ACHN (cell line): ENCODE results near the gene MRPL34.
"Not testable (repeated sequence)": the region's sequence is repeated elsewhere in the genome, so short reads cannot be mapped to it uniquely, and the experiment has no call there.

ENCODE experiments used
- DNase-seq: peaks from one replicate; pipeline ENCODE4 v3.0.0-alpha.2; 2015
- in situ Hi-C: cut with HindIII; loops from 2 replicates; pipeline ENCODE4 v1.10.0; 2017; ENCODE audit warnings: low sequenced_read_pairs, low pct_ligation_motif_present, low pct_unique_long_range_greater_than_20kb

Gene MRPL34

DNA sequence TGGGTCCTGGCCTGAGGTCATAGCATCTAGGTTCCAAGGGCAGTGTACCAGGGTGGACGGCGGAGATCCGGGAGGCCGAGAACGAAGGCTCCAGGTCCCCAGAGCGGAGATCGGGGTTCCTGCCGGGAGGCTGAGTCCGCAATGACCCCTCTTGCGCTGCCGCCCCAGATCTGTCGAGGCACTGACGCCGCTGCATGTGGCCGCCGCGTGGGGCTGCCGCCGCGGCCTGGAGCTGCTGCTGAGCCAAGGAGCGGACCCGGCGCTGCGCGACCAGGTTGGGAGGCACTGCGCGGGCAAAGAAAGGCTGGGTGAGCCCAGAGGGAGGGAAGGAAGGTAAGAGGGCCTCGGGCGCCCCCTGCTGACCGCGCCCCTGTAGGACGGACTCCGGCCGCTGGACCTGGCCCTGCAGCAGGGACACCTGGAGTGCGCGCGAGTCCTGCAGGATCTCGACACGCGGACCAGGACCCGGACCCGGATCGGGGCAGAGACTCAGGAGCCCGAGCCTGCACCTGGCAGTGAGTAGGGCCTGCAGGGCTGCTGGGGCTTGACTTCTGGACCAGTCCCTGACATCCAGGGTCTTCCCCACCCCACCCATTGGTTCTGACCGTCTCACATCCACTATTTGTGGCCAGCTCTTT is 23.1 kb upstream of the MRPL34 start:
- peak; percentile 81 for DNase-seq
- in situ Hi-C loops: no loop called here

DNA sequence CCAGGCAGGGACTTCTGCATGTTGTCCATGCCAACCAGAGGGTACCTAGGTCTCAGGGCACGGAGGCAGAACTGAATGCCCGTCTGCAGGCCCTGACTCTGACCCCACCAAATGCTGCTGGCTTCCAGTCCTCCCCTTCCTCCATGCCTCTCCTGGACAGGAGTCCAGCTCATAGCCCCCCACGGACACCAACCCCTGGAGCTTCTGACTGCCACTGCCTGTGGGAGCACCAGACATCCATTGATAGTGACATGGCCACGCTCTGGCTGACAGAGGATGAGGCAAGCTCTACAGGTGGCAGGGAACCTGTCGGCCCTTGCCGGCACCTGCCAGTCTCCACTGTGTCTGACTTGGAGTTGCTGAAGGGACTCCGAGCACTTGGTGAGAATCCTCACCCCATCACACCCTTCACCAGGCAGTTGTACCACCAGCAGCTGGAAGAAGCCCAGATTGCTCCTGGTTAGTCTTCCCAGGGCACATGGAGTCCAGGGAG is 22.1 kb upstream of the MRPL34 start:
- in situ Hi-C loops: no loop called here
- DNase-seq: no peak

DNA sequence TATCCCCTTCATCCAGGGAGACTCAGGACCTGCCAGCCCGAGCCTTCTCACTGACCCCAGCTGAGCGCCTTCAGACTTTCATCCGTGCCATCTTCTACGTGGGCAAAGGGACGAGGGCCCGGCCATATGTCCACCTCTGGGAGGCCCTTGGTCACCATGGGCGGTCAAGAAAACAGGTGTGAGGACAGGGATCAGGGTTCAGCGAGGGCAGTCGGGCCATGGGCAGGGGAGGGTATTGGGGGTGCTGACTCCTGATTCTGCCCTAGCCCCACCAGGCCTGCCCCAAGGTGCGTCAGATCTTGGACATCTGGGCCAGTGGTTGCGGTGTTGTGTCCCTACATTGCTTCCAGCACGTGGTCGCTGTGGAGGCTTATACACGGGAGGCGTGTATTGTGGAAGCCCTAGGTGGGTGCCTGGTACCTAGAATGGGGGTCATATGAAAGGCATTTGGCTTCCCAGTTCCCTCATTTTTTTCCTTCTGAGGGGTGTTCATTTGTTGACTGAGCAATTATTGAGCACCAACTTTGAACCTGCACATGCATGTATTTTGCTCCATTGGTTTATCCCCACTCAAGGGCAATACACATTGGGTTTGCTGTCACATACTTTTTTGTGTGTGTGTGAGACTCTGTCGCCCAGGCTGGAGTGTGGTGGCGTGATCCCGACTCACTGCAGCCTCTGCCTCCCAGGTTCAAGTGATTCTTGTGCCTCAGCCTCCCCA is 20.1 kb upstream of the MRPL34 start:
- no peak for DNase-seq
- in situ Hi-C loops: no loop called here

DNA sequence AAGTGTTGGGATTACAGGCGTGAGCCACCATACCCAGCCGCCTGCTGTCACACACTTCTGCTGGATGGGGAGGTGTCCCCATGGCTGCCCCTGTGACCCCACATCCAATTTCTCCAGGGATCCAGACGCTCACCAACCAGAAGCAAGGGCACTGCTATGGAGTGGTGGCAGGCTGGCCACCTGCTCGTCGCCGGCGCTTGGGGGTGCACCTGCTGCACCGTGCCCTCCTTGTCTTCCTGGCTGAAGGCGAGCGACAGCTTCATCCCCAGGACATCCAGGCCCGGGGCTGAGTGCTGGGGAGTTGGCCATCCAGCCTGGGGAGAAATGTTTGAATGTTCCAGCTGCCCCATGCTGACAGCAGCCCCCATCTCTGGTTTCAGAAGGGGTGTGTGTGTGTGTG is 19.4 kb upstream of the MRPL34 start:
- in situ Hi-C loops: no loop called here
- no peak for DNase-seq

DNA sequence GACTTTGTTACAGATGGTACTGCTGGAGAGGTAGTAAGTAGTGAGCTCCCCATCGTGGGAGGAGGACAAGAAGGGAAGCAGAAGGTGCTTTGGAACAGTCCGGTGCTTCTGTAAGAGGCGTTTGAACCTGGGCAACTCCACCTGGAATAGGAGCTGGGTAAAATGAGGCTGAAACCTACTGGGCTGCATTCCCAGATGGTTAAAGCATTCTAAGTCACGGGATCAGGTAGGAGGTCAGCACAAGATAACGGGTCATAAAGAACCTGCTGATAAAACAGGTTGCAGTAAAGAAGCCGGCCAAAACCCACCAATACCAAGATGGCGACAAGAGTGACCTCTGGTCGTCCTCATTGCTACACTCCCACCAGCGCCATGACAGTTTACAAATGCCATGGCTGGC is 18.9 kb upstream of the MRPL34 start:
- in situ Hi-C loops: no loop called here
- DNase-seq: no peak

DNA sequence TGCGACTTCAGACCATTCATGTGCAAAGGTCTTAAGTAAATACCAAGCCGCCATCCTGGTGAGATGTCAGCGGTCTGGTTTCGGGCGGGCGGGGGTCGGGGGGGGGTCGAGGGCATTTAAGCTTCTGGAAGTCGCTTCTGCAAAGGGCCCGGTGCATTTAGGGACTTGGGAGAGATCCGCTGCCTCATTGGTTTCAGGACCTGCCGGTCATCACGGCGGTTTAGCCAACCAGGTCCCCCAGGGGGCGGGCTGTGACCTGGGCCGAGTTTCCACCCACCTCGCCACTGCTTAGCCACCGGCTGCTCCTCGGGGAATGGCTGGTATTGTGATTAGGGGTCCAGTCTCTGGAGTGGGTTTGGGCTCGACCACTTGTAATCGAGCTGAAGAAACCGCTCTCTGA is 16.2 kb upstream of the MRPL34 start:
- DNase-seq: no peak
- in situ Hi-C loops: no loop called here

DNA sequence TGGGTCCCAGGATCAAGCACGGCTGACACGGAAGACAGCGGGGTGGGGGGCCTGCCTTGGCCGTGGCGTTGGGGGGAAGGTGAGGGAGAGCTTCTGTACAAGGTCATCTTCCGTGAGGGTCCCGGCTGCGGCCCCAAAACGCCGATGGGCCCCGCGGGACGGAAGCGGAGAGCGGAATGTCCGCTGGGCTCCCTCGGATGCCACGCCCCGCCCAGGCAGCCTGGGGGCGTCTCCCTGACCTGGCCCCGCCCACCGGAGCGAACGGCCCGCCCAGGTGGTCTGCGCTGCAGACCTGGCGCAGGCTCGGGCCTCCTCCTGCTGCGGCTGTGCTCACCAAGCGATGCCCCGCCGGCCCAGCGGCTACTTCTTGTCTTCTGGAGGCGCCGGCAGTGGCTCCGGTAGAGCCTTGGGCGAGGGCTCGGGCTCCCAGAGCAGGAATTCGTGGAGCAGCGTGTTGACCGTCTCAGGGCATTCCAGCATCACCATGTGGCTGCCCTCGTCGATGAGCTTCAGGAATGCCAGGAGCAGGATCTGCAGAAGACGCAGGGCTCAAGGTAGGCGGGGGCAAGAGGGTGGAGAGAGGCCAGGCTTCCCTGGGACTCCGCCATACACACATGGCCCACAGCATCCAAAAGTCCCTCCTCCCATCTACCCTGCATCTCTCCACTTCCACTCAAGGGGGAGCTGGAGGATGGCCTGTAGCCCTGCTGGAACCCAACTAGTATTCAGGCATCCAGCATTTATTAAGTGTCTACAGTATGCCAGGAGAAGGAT is 13.2 kb upstream of the MRPL34 start:
- DNase-seq: peak; percentile 85
- in situ Hi-C loops: no loop called here

DNA sequence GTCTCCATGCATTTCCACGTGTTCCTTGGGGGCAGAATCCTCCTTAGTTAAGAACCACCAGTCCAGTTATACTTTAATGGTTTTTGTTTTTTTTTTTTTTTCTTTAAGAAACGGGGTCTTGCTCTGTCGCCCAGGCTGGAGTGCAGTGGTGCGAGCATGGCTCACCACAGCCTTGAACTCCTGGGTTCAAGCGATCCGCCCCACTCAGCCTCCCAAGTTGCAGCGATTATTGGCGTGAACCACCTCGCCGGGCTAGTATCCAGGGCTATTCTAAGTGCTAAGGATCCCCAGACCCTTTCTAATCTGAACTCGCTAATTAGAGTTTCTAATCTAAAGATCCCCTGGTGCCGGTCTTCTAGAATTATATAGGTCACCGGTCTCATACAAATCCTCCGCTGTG is 12.1 kb upstream of the MRPL34 start:
- no peak for DNase-seq
- in situ Hi-C loops: no loop called here

DNA sequence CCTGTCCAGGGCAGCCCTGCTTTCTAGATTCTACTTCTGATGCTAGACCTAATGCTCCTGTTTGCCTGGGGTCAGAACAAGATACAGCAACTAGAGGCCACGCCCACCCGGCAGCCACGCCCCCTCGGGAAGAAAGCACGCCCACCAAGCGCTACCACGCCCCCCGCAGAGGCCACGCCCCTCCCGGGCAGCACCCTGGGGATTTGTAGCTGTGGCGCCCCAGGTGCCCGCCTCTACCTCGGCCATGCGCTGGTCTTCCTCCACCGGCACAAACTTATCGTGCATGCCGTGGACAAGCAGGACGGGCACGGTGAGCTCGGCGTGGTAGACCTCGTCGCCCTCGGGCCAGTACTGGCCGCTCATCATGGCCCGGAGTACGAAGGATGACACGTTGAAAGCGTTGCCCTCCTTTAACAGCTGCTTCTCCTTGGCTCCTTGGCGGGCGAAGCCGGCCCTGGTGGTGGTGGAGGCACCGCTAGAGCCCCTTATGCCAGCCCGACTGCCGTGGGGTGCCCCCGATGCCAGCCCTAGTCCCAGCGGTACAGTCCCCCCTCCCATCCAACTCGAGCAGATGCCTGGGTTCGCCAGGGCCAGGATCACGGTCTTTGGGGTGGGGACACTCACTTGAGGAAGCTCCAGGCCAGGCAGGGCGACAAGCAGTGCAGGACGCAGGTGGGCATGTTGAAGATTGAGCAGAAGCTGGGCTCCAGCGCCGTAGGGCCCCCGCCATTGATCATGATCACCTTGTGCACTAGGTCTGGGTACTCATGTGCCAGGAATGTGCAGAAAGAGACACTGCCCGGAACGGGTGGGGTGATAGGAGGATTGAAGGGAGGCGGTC is 11.4 kb upstream of the MRPL34 start:
- in situ Hi-C loops: no loop called here
- no peak for DNase-seq

DNA sequence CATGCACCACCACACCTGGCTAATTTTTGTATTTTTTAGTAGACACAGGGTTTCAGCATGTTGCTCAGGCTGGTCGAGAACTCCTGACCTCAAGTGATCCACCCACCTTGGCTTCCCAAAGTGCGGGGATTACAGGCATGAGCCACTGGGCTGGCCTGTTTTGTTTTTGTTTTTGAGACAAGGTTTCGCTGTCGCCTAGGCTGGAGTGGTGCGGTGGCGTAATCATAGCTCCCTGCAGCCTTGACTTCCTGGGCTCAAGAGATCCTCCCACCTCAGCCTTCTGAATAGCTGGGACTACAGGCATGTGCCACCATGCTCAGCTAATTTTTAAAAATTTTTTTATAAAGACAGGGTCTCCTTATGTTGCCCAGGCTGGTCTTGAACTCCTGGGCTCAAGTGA is 10.1 kb upstream of the MRPL34 start:
- DNase-seq, in situ Hi-C loops: not testable (repeated sequence)

DNA sequence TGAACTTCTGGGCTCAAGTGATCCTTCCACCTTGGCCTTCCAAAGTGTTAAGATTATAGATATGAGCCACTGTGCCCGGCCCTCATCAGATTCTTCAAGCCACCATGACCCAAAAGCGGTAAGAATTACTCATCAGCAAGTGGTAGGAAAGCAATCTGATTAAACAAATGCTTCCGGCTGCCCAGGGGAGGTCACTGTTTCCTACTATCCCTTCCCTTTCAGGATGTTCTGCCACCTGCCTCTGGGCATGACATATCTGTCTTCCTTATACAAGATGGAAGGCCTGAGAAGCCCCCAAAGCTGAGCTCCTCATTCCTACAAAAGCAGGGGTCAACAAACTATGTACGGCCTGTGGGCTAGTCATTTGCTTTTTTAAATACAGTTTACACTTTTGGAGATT is 9.4 kb upstream of the MRPL34 start:
- peak; percentile 24 for DNase-seq
- in situ Hi-C loops: no loop called here

DNA sequence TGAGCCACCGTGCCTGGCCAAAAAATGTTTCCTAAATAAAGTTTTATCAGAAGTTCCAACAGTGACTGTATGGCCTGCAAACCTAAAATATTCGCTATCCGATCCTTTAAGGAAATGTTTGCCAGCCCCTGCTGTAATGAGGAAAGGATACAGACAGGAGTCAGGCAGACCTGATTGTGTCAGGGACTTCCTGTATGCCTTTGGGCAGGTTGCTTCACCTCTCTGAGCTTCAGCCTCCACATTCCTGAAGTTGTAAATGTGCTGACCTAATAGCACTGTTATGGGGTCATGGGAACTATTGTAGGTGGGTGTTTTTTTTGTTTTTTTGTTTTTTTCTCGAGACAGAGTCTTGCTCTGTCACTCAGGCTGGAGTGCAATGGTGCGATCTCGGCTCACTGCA is 8.7 kb upstream of the MRPL34 start:
- in situ Hi-C loops: no loop called here
- DNase-seq: no peak

DNA sequence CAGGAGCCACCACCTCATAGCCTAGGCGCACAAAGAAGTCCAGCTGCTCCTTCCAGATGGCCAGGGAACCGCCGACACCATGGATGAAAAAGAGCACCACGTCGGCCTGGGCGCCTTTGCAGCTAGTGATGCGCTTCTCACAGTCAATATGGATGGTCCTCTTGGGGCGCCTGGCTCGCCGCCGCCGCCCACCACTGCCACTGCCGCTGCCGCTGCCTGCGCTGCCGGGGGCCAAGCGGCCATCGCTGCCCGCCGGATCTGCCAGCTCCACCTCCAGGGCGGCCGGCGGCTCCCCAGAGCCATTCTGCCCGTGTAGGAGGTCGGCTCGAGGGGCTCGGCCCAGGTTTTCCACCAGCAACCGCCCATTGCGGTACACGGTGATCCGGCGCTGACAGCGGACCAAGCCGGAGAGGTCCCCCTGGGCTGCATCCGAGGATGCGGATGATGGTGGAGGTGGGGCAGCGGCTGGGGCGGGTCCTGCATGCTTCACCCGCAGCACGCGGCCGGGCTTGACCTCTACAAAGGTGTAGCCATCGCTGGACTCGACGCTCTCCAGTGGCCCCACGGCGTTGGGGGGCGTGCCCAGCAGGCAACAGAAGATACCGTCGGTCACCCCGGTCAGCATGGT is 4.6 kb upstream of the MRPL34 start:
- in situ Hi-C loops: no loop called here
- DNase-seq: no peak

DNA sequence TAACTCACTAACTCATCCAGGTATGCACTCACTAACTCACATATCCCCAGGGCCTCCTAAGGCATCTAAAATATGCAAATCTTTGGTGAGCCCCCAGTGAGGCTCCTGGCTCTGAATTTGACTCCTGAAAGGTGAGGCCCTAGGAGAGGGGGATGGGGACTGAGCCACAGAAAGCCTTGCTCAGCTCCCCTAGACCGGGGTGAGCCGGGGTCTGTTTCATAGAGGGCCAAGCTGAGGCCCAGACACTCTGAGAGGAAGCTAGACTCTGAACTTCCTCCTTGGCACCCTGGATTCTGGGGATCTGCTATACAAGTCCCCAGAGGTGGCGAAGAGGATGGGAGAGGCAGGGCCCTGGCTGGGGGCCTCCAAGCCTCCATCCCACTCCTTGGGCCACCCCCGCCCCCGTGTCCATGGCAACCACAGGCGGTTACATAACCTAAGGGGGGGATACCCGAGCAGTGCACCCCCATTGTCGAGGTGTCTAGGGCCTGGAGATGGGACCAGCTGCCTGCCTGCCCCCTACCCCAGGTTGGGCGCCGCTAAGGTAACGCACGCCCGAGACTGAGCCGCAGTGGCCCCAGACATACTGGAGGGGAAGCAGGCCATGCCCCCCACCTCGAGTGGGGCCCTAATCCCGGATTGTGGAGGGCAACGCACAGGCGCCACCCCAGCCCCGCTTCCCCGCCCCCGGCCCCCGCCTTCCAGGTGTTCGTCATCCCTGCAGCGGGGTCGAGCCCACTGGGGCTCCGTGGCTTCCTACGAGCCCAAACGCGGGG is 3.1 kb upstream of the MRPL34 start:
- DNase-seq: no peak
- in situ Hi-C loops: no loop called here

DNA sequence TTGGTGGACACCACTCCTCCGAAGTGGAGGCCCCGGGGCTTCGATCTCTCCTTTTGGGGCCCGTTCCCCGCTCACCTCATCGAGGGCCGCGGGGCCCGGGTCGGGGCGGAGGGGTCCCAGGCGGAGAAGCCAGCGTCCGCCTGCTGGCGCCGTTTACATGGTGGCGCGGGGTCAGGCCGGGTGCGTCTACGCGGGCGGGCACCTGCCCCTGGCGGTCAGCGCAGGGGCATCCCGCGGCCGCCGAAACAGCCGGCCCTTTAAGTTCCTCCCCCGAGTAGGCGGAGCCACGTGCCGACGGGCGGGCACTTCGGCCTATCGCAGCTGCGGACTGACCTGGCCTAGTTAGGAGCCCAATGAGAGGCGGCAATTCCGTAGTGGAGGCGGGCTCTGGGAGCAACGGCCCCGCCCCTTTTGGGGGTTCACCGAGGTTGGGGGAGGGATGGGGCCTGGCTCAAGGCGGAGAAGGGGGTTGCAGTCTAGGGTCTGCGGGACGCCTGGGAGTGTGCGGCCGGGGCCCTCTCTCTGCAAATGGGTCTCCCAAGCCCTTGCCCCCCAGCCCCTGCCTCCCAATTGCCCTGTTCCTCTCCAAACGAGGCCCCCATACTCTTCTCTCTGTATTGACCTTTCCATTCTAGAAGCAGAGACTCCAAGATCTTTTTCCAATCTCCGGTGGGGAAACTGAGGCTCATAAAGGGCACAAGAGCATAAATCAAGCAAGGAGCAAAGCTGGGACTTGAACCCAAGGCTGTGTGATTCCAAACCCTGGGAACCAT is 2.3 kb upstream of the MRPL34 start, which contains the start of gene ABHD8:
ABHD8 (minus strand) TSS at position 259 of the 773 bp plus-strand sequence. CDS start 1,809 bp downstream, outside the sequence.
- in situ Hi-C loops: no loop called here
- DNase-seq: peak; percentile 94

DNA sequence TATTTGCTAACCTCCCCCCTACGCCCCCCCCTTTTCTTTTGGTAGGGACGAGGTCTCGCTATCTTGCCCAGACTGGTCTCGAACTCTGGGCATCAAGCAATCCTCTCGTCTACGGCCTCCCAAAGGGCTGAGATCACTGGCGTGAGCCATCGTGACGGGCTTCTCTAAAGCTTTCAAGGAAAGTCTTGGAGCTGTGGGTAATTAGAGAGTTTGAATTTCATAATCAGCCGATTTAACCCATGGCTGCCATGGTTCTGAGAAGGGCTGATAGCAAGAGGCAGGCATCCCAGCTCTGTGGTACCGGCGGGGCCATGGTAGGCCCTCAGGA is 1.8 kb upstream of the MRPL34 start:
- in situ Hi-C loops: no loop called here

More for the DNA sequence above, 1.8 kb upstream of the MRPL34 start:
- no peak for DNase-seq
